HG02798 (cell line): Measurements from ENCODE around the gene GOLGA1.
A peak's percentile ranks its signal among the peaks of the same experiment; 100 is the strongest.
"Not testable (repeated sequence)": the region's sequence is repeated elsewhere in the genome, so short reads cannot be mapped to it uniquely, and the experiment has no call there.

ENCODE experiments used
- ATAC-seq: cut with Tn5 transposase; IDR thresholded peaks from one replicate; pipeline ENCODE4 v1.9.1; 2021; ENCODE audit warnings: mild to moderate bottlenecking; ENCODE audit not compliant: unreplicated experiment, poor library complexity

The GOLGA1 gene

DNA sequence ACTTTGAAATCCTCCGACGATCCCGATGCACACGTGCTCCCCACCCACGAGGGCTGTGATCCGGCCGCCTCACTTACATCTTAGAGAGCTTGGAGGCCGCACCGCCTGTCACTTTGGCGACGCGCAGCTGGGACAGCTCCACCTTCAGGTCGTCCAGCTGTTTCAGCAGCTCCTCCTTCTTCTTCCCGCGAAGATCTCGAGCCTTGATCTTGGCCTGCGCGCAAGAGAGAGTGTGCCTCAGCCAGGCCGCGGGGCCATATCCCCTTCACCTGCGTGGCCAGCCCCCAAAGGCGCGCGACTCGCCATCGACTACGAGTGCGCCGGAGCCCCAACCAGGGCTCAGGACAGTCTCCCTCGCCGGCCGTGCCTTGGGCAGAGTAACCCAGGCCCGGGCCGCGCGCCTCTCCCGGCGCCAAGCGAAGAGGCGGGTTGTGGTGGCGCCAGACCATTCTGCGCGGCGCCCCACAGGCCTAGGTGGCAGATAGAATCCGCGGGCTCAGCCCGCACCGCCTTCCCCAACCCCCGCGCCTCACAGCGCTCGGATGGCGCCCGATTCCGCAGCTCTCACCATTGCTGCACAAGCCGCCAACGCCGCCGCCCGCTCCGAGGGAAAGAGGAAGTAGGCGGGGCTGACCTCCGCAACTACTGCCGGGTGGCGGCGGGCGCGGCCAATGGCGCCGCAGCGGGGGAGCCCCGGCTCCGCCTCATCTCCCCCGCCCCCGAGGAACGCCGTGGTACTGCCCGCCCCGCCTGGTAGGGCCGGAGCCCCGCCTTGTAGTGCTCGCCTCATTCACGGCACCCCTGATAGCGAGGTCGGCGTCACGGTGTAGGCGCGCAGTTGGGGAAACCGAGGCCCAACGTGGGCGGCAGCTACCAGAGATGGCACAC is 79.3 kb downstream of the GOLGA1 start, which contains the start of the genes ARPC5L and RPL35:
ARPC5L (plus strand) TSS at position 789 of the 888 bp plus-strand sequence. CDS start 7,161 bp downstream, outside the sequence.
RPL35 (minus strand) TSS at position 616 of the 888 bp plus-strand sequence; CDS start at position 571, 45 bp downstream.
- ATAC-seq = peak; percentile 93

DNA sequence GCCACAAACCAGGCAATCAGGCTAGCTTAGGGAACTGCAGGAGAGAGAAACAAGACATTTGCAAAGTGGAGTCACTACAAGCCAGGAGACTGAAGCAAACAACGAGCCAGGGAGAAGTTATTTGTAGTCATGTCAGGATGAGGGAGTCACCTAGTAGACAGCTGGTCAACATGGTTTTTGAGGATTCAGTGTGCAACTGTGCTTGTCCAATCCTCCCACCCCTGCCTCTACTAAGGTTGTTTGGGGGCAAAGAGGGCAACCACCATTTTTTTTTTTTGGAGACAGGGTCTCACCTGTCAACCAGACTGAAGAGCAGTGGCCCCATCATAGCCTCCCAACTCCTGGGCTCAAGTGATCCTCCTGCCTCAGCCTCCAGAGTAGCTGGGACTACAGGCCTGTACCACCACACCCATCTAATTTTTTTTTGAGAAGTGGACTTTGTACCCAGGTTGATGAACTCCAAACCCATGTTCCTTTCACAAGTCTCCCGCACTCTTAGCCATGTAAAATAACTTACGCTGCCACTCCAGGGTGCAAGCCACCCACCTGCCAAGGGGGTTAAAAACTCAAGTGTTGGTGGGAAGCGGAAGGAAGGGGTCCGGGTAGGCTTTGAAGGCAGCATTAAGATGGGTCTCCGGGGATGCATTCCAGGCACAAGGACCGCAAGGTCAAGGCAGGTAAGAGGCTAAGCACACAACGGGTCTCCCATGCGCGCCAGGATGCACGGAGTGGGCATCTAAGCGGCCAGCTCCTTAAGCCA is 80.1 kb downstream of the GOLGA1 start:
- no peak for ATAC-seq

DNA sequence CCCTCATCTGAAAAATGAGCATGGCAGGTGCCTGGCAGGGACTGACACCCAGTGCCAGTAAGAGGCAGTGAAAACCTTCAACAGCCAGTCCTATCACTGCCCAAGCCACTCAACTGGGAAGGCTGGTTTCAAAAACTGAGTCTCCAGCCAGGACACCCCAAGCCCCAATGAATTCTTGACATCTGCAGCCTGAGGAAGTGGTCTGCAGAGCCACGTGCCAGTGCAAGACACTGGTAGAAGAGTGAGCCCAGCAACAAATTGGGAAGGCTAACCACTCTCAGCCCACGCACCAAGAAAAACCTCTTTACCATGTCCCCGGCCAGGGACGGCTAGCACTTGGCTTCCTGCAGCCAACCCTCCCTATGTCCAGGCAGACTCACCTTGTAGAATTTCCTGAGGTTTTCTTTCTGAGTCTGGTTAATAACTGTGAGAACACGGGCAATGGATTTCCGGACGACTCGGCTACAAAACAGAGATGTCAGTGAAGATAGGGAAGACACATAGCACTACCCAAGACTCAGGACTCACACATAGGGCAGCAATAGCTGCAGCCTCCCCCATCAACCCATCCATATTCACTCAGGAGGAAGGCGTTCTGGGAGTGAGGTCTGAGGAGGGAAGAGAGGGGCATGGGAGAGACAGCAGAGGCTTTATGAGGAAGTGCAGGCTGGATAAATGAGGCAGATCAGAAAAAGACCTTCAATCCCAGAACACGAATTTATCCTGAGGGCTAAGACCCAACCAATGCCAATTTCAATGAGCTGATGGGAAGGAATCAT is 80.9 kb downstream of the GOLGA1 start:
- ATAC-seq = no peak

DNA sequence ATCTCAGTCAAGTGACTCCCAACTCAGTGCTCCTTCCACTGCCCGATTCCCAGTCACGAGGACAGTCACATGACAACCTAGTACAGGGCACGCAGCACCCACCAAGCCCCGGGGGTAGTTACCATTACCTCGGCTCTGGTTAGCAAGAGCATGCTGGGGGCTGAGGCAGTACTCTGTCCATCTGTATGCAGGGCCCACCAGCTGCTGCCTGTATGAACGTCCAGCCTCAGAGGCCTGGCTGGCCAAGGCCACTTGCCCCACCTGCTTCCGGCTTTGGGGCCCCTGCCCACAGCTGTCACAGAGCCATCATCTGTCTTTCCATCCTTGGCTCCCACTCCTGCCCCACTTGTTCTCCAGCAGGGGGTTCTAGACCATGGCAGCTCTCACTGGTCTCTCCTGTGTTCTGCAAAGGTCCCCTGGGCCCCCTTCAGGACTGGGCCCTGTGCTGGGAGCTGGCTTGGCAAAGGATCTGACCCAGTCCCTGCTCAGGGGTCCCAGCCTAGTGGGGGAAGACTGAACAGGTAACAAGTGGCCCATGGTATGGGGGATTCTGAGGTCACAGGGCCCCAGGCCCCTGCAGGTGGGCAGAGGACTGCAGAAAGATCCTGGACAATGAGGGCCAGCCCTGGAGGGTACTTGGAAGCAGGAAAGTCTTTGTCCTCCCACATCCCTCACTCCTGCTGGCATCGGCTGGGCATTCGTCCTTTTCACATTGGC is 82.4 kb downstream of the GOLGA1 start:
- ATAC-seq = no peak

DNA sequence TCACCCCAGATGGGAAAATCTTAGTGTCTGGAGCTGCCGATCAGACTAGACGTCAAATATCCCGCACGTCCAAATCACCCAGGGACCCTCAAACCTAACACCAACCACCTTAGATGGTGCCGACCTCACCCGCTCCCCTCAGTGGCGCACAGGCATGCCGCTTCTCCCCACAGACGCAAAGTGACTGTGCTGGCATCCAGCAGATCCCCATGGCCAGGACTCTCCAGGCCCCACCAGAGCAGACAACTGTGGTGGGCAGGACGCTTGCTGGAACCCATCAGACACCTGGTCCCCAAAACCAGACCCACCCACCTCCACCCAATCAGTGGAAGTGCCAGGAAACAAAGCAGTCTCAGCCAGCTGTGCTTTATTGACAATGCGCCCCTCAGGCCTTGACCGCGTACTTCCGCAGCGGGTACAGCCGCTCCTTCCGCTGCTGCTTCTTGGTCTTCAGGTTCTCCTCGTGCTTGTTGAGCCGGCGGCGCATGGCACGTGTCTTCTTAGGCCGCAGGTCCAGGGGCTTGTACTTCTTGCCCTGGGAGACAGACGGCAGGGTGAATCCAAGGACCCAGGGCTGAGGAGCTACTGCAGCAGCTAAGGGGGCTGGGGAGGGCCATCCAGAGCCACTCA is 83.2 kb downstream of the GOLGA1 start:
- no peak for ATAC-seq

DNA sequence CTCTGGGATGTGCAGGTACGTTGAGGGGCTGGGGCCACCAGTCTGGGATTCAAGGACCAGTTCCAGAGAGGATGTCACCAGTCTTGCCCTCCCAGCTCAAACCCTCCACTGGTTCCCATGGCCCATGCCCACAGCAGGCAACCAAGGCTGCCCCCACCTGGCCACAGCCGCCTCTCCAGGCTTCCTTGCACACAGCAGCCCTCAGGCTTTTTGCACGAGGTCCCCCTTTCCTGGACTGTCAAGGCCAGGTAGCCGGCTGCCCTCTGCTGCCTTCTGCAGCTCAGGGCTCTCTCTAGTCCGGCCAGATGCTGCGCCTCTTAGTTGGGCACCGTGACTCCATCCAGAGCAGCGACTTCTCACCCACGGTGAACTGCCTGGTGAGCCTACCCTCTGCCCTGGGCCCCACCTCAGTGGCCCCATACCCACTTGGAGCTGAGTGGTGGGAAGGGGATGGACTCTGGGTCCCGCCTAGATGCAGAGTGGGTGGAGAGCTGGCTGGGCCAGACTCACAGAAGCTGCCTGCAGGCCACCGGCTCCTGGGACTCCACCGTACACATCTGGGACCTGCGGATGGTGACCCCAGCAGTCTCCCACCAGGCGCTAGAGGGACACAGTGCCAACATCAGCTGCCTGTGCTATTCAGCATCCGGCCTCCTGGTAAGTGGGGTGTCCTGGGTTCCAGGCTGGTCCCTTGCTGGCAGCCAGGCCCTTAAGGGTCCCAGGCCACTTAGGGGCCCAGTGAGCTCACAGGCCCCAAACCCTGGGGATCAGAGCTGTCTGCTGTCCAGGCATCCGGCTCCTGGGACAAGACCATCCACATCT is 84.7 kb downstream of the GOLGA1 start:
- no peak for ATAC-seq

DNA sequence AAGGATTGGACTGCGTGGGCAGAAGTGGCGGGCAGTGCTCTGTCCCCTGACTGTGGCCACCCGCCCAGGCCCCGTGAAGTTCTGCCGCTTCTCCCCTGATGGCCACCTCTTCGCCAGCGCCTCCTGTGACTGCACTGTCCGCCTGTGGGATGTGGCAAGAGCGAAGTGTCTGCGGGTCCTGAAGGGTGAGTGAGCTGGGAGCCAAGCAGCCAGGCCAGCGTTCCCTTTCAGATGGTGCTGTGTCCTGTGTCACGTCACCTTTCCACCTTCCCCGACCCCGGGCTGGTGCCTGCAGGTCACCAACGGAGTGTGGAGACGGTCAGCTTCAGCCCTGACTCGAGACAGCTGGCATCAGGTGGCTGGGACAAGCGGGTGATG is 85.3 kb downstream of the GOLGA1 start:
- ATAC-seq = no peak

DNA sequence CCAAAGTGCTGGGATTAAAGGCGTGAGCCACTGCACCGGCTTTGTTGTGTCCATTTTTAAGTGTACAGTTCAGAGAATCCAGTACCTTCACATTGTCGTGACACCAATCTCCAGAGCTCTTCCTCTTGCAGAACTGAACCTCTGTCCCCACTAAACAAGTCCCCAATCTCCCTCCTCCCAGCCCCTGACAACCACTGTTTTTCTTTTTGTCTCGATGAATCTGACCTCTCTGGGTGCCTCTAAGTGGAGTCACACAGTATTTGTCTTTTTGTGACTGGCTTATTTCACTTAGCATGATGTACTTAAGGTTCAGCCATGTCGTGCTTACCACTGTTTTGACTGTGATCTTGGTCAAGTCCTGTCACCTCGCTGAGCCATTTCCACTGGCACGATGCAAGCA is 86.1 kb downstream of the GOLGA1 start:
- no peak for ATAC-seq

DNA sequence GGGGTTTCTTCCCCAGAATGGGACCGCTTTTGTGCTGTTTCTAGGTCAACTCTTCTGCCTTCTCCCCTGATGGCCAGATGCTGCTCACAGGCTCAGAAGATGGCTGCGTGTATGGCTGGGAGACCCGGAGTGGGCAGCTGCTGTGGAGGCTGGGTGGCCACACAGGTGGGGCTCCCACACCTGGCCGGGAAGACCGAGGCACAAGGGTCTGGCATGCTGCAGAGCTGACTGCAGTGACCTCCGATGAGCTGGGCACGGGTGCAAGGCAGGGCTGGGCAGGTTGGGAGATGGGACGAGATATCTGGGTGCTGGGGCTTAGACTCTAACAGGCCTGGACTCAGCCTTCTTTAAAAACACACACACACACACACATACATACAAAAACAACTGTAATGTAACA is 86.7 kb downstream of the GOLGA1 start:
- no peak for ATAC-seq

DNA sequence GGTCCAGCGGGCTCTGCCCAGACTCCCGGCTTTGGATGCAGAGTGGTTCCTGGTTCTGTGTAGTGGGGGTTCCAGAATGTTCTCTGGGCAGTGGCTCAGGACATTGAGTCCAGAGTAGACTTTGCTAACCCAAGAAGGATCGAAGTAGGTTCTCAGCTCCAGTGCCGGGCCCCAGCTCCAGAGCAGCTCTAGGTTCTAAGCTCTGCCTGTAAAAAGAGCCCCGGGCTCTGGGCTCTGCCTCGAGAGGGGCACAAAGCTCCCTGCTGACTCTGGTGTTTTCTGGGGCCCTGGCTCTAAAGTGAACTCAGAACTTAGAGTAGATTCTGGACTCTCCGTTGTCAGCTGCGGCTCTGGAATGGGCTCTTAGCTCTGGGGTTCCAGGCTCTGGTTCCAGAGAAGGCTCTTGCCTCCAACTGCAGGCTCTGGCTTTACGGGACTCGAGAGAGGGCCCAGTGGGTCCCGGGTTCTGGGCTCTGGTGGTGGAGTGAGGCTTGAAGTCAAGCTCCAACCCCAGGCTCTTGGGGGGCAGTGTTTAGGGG is 87.2 kb downstream of the GOLGA1 start:
- ATAC-seq = no peak

DNA sequence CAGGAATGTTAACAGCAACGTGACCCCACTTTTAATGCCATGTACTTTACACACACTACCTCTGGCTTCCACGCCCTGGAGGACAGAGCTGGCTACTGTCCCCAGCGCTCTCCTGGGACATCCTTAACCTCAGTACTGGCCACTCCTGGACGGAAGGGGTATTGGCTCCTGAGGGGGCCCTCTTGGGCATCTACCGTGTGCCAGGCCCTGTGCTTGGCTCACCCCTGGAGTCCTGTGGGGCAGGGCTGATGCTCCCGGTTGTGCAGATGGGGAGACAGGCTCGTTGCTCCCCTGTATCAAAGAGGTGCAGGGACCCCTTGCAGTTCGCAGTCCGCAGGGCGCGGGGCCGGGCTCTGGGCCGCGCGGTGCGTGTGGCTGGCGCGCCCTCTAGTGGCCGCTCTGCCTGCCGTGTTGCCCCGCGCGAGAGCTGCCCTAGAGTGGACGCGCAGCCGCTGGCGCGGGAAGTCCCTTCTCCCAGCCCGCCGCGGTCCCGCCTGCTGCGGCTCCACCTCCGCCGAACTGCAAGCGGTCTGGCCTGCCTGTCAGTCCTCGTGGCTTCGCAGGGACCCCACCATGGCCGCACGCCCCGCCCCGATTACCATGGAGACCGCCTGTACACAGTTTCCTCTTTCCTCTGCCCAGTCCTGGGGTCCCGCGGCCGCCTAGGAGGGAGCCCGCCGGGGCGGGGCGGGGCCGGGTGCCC is 87.9 kb downstream of the GOLGA1 start, which contains the start of gene WDR38:
WDR38 (plus strand) TSS at position 632 of the 703 bp plus-strand sequence. CDS start 72 bp downstream, outside the sequence.
- ATAC-seq = peak; percentile 80

DNA sequence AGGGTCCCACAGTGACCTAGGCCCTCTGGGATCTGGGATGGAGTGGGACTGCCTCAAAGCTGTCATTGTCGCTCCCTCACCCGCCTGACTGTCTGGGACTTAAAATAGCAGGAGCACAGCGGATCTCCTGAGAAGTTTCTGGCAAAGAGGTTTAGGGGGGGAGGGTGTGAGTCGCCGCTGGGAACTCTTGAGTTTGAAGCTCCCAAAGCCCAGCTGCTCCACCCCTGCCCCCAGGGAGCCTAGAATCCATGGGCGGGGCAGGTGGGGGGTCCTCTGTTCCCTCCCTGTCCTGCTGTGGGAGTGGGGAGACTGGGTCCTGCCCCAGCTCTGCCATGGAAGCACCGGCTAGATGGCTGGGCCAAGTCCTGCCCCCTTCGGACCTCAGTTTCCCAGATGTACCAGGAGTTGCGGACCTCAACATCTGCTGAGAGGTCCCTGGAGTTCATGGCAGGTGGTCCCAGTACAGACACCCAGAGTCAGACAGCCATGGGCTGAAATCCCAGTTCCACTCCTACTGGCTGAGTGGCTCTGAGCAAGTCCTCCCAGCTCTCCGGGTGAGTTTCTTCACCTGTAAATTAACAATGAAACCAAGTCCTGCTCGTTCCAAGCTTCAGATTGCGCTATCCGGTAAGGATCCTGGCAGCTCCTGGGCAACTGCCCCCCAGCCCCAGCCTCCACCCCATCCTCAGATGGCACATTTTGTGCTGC is 88.6 kb downstream of the GOLGA1 start:
- no peak for ATAC-seq

DNA sequence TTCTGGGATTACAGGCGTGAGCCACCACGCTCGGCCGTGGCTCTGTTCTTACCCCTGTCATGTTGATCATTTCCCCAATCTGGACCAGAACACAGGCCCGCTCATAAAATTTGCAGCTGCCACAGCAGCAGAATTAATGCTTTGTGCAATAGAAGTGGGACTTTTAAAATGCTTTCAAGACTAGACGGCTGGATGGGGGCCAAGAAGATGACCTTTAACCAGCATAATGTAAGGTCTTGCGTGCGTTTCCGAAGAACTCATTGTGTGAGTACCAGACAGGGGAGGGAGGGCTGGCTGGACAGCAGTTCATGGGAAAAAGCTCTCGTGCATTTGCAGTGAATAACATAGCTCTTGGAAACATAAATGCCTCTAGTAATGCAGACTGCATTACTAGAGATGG is 91.1 kb downstream of the GOLGA1 start:
- no peak for ATAC-seq

DNA sequence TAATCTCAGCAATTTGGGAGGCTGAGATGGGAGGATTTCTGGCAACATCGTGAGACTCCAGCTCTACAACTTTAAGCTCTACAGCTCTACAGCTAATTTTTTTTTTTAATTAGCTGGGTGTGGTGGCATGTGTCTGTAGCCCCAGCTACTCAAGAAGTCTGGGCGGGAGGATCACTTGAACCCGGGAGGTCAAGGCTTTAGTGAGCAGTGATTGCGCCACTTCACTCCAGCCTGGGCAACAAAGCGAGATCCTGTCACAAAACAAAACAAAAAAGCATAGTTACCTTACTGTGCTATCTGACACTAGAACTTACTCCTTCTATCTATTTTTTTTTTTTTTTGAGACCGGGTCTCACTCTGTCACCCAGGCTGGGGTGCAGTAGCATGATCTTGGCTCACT is 93.9 kb downstream of the GOLGA1 start:
- ATAC-seq = no peak

DNA sequence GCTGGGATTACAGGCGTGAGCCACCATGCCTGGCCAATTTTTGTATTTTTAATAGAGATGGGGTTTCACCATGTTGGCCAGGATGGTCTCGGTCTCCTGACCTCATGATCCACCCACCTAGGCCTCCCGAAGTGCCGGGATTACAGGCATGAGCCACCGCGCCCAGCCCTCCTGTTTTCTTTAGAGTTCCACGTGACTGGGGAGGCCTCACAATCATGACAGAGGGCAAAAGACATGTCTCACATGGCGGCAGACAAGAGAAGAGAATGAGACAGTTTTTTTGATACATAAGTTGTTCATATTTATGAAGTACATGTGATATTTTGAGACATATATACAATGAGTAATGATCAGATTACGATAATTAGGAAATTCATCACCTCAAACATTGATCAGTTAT is 94.4 kb downstream of the GOLGA1 start:
- not testable (repeated sequence) for ATAC-seq

DNA sequence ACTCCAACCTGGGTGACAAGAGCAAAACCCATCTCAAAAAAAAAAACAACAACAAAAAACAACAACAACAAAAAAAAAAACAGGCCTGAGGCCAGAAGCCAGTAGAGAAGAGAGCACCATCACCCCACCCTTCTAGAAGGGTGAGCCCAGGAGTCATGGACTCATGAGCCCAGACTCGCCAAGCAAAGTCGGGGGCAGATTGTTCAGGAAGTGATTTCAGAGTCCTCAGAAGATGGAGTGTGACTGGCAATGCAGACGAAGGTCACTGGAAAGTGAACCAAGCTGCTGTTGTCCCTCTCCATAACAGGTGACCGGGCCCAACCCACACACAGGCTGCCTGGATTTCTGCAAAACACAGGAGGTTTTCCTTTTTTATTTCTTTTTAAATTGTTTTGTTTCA is 96.6 kb downstream of the GOLGA1 start:
- ATAC-seq = no peak

DNA sequence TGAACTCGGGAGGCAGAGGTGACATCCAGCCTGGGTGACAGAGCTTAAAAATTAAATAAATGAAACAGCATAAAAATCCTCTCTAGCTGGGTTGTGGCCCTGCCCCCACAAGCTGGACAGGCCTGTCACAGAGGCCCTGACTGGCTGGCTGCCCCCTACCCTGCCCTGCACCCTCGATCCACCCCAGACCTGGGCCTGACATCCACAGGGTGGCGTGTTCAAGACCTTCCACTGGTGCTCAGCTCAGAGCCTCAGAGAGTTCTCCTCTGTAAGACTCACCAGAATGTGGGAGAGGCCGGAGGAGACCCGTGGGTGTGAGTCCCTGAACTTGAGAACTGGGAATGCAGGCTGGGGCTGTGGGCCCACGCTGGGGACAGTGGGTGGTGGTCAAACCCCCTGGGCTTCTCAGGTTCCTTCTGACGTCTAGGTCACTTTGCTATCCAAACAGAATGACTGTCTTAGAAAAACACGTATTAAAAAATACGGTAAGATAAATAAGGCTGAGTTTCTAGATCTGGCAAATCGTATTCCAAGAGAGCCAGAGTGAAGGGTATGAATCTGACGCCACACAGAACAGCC is 97.3 kb downstream of the GOLGA1 start:
- no peak for ATAC-seq
